Activated naive CD4-positive, alpha-beta T cell (primary cell): Measurements from ENCODE around the gene ANXA5.
A peak's percentile ranks its signal among the peaks of the same experiment; 100 is the strongest.

Experiments used
- DNase-seq, 4 experiments: peaks; one replicate each; lab custom pipeline; 2025; lab: John Stamatoyannopoulos, UW

The ANXA5 gene

DNA sequence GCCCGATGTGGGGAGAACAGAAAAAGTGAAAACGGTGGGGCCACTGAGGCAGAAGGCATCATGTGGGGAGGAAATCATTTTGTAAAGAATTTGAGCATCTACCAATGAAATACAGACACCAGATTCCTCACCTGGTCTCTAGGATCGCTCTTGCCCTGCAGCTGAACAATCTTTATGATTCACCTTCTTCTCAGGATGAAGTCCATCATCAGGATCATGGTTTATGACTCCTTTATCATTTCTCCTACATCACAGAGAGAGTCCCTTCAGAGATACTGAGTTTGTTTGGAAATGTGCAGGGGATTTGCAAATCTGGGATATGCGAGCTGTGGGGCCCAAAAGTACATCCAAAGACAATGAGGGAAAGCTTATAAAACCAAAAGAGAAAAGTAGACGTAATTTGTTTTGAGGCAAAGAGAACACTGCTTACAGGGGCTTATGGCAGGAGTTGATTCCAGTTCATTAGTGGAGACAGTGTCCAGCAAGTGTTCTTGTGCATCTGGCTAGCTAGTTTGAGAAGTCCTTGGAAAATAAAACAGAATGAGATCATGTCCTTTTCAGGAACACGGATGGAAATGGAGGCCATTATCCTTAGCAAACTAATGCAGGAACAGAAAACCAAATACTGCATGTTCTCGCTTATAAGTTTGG is 15.3 kb upstream of the ANXA5 start:
- DNase-seq = no peak

DNA sequence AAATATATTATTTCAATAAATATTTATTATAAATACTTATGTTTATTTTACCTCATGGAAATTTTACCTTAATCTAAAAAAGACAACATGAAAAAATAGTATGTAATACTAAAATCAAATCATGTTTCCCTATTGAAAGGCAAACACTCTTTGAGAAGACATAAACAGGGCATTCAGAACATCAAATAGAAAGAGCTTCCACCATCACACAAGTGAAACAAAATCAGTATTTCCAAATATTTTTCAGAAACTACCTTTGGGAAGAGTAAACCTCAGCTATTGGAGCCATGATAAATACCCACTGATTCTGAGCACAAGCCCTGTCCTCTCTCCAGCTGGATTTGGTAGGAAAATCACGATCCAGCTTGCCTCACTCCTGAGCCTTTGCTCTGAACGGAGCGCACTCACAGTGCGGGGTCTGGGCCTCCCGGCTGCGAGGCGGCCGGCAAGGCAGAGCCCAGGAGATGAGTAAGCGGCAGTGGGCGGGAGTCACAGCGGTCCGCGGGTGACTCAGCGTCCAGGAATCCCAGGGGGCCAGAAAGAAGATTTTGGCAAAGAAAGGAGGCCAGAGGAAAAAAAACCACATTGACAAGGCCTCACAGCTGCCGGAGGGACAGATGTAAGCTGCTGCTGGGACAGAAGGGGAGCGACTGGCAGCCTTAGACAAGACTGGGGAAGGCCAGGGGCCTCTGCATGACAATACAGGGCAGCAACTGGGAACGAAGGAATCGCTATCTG is 14.7 kb upstream of the ANXA5 start:
- no peak for DNase-seq

DNA sequence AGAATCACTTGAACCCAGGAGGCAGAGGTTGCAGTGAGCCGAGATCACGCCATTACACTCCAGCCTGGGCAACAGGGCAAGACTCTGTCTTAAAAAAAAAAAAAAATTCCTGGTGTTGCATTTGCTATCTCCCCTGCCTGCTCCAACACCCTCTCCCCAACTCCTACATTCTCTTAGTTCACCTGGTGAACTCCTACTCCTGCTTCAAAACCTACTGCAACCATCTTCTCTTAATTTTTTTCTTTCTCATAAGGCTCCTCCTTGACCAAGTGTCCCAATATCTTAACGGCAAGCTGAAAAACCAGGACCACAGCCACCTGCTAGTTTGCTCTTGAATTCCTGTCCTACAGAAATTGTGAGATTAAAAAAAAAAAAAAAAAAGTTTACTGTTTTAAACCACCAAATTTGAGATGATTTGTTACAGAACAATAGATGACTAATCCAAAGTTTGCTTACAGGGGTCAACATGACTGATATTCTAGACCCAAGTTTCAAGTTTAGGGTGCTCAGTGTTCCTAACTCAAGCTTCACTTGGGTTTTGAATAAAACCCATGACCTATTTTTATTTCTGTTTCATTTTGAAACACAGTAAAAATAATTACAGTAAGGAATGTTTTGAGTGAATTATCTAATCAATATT is 13.1 kb upstream of the ANXA5 start:
- DNase-seq = no peak

DNA sequence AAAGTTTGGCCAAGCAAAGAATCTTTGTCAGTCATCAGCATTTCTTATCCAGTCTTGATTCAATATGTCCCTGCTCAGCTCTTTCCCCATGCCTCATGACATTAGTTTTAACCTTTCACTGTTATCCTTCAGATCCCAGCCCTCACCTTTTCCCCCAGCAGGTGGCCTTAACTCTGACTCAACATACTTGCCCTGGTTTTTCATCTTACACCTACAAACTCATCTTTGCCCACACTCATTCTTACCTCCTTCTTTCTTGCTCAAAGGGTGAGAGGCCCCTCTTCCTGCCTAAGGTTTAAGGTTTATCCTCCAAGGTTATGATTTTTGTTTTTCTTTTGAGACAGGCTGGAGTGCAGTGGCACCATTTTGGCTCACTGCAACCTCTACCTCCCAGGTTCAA is 10.6 kb upstream of the ANXA5 start:
- no peak for DNase-seq

DNA sequence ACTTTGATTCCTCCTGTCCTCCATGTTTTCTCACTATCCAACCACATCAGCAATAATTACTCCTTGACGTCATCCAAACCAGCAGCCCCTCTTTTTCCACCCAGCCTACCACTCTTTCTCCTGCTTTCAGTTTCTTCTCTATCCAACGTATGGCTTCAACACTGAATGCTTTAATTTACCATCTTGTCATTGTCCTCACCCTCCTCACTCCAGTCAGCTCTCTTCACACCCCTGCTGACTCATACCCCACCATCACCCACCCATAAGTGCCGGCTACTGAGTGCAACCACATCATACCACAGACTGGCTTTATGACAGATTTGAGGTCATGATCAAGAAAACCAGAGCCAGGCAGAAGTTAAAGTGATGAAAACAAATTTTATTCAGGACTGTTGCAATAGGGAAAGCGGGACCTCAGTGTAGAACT is 9.8 kb upstream of the ANXA5 start:
- no peak for DNase-seq

DNA sequence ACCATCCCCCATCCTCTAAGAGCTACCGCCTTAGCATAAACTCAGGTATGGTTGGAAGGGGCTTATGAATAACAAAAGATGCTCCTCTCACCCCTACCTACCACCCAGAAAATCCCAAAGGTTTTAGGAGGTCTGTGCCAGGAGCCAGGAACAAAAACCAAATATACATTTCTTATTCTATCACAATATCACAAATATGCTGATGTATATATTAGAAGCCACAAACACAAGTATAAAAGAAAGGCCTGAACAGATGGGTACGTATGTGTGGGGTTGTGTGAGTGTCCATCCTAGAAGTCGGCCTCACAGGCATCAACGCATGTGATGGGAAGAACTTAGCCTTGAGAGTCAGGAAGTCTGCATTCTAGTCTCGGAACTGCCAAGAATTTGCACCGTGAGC is 8.7 kb upstream of the ANXA5 start:
- DNase-seq = no peak

DNA sequence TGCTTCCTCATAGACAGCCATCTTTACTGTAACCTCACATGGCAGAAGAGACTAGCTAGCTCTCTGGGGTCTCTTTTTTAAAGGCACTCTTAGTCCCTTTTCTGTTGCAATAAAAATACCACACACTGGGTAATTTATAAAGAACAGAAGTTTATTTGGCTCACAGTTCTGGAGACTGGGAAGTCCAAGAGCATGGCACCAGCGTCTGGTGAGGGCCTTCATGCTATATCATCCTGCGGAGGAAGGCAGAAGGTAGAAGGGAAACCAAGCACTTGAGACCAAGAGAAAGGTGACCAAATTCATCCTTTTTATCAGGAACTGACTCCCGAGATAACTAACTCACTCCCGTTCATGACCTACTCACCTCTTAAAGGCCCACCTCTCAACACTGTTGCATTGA is 5.4 kb upstream of the ANXA5 start:
- DNase-seq = no peak

DNA sequence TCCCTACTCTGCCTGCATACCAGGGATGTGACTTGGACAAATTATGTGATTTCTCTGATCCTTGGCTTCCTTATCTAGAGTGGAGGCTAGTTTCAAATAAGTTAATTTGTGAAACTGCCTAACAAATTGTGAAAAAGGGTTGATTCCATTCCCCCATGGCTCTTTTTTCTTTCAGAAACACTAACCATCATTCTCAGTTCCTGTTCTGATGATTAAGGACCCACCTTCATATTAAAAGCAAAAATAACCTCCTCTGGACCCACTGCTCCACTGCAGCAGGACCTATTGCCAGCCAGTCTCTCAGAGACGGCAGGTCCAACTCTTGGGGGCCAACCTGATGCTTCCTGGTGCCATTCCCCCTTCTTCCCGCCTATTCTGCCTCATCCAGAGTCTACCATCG is 4.5 kb upstream of the ANXA5 start:
- no peak for DNase-seq

DNA sequence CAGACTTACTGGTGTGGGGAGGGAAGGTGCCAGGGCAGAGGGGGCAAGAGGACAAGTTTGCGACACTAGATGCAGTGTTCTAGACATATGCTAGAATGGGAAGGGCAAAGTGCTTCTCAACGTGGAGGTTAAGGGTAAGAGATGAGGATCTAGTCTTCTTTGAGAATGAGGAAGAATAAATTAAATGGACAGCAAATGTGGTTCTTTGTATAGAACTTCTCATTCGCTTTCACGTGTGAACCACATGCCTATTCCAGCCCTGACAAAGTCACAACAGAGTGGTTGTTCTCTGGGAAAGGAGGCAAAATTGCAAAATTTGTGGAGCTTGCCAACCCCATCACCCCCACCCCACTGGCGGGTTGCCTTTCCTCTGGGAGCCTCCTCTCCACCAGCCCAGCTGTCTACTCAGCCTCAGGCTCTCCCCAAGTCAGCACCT is 1.5 kb upstream of the ANXA5 start:
- no peak for DNase-seq

DNA sequence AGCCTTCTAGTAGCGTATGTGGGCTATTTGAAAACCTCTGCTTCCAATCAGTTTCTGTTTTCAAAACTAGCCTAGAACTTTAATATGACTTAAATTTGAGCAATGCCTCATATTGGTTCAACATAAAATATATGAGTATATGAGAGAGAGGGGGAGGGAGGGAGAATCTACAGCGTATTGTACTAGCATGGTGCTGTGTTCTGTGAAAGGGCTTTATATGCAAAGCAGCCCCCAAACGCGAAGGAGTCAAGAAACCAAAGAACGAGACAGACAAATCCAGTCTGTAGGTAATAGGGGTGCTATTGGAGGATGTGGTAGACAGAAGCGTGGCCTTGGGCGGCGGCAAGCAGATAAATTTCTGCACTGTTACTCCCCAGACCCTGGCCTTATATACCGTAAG is 784 bp upstream of the ANXA5 start:
- no peak for DNase-seq

DNA sequence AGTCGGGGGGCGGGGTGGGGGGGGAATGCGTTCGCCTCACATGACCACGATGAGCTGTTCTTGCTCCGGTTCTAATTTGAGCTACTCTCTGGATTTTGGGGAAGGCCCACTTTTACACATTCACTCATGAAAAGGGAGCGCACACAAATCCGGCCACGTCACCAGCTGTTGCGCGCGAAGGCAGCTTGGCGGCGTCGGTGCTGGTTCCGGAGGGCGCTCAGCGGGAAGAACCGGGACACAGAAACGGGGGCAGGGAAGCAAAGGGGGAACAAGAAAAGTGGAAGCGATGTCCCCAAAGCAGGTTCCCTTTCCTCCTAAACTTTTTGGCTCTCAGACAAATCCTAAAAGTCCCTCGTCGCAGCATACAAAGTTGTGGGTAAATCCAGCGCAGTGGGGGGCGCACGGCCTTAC is 605 bp downstream of the ANXA5 start:
- peak in 3 of 4 experiments; percentile 4 to 10 (median 4) for DNase-seq

DNA sequence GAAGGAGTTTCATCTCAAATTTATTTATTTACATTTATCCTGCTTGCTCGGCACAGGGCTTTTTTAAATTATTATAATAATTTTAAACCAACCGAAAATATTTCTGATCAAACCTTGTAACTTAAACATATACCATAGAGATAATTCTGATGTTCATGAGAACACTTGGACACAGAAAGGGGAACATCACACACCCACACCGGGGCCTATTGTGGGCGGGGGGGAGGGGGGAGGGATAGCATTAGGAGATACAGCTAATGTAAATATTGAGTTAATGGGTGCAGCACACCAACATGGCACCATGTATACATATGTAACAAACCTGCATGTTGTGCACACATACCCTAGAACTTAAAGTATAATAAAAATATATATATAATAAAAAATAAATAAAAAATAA is 2.9 kb downstream of the ANXA5 start:
- DNase-seq = no peak

DNA sequence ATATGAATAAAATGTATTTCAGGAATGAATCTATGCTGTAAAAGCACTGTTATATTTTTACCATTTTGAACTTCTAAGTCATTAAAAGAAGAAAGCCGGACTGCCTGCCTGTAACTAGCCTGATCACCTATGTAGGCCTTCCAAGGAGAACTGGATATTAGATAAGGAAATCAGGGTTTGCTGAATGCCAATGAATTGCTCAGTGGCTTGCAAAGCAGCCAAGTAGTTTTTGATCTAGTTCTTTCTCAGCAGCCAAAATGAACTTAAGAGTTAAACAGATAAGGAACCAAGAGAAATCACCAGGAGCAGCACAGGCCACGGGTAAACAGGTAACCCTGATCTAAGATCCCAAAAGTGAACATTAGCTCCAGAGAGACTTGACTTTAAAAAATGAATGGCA is 3.3 kb downstream of the ANXA5 start:
- DNase-seq = no peak

DNA sequence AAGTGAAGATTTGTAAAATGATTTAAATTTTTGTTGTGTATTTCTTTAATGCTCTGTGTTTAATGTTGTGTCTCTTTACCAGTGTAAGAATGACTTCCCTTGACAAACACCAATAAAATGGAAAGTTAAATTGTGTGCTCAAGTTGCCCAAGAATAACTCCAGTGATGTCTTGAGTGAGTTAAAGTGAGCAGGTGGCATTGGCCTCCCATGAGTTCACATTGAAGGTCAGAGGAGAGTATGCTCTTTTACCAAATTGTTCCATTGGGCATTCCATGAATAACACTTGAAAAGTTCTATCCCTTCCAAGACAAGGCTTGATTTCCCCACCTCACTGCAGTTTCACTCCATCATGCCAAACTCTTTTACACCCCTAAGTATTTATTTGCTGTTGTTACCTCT is 4.5 kb downstream of the ANXA5 start:
- no peak for DNase-seq

DNA sequence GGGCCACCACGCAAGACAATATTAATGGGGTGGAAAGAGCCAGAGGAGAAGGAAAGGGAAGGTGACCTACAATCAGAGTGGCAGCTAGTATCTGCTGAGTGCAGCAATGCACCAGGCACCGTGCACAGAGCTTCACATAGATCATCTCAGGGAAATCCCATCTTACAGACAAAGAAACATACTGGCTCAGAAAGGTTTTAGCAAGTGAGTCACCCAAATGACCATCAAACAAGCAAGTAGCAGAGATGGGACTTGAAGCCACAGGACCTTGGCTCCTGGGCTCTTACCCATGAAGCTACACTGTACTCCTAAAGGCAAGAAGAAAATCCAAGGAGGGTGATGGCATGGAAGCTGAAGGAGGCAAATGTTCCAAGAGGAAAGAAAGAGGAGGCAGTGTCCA is 6.8 kb downstream of the ANXA5 start:
- DNase-seq = no peak

DNA sequence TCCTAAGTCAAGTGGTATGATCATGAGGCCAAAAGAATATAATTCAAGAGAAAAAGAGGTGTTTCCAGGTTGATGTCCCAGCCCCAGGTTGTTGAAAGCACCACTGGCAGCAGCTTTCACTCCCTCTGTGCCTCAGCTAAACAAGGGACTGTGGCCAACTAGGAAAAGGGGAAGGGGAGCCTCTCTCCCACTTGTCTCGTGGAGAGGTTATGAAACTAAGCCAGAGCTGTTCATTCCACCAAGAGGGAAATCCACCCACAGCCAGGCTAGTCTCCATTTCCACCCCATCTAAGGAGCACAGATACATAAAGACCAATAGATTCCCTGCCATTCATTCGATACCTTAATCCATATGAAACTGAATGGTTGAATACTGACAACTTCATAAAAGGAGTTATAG is 8.1 kb downstream of the ANXA5 start:
- DNase-seq = no peak

DNA sequence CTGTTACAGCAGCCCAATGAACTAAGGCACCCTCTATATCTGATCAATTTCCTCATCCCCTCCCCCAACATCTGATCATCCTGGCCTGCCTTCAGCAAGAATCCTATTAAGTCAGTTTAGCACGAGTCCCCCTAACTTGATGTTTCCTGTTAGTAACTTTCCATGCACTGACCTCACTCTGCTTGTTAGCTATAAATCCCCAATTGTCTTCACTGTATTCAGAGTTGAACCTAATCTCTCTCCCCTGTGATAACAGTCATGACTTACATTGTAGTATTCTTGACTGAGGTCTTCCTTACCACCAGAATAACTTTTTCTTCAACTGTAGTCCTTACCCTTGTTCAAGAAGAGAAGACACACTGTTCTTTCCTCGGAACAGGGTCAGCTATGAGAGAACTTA is 8.5 kb downstream of the ANXA5 start:
- DNase-seq = no peak

DNA sequence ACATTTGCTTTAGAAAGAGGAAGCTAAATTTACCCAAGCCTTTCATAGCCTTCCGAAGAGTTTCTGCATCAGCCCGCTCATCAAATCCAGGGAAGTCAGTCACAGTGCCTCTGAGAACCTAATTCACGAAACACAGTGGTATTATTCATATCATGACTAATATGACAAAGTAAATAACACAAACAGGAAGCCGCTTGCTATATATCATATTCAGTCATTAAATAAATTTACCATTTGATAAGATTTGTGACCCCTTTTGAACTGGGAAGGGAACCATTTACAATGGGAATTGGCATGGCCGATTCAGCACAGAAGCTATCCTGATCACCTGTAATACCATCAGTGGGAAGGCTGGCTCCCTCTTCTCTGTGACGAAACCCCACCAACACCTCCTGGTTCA is 10.5 kb downstream of the ANXA5 start:
- no peak for DNase-seq

DNA sequence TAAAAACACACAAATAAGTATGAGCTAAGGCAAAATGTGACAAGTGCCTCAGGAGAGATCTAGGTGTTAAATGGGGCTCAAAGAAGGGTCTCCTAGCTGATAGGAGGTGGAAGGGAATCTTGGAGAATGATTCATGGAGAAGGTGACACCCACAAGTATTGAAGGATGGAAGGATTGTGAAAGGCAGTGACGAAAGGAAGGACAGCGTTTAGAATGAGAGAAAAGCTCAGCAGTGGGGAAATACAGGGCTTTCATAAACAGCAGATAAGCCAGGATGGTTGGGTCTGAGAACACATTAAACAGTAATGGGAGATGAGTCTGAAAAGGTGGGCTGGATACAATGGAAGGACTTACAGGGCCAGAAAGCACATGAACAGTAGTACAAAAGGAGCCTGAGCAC is 11.5 kb downstream of the ANXA5 start:
- DNase-seq = no peak

DNA sequence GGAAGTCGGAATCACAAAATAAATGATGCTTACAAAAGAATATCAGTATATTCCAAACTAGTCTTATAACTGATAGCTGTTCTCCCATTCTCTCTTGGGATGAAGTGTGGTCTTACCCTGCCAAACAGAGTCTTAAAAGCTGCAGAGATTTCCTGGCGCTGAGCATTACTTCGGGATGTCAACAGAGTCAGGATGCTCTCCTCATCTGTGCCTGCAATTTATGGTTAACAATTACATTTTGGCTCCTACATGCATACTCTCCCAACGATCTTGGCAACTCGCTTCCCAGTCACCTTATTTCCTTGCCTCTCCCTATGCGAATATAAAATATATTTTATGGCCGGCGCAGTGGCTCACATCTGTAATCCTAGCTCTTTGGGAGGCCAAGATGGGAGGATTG is 12.2 kb downstream of the ANXA5 start:
- DNase-seq = no peak

DNA sequence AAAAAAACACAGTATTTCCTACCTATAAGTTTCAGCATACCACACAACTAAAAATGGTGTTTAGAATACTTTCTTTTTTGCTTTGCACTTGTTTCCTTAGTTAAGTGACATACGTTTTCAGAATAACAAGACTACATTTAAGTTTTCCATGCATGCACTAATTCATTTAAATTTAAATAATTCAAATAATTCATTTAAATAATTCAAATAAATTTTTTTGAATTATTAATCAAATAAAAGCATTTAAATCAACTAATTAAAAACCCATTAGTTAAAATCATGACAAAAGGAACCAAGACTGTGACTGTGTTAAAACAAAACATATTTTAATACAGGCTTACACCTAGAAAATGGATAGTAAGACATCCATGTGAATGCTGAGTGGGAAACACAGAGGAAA is 12.8 kb downstream of the ANXA5 start:
- no peak for DNase-seq

DNA sequence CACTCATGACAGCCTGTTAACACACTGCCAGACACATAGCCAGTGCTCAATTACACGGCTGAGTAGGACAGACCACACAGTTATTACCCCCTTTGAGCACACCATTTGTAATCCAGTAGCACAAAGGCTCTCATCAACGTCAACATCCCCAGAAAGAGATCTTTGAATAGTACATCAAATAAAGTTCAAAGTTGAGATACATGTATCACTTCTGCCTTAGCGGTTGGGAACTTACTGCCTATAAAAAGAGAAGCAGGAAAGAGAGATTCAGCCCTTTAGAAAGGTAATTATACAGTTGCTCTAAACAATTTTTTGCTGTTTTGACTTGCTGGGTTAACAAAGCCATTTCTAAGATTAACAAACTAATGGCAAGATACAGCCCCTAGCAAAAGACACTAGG is 16.2 kb downstream of the ANXA5 start:
- DNase-seq = no peak

DNA sequence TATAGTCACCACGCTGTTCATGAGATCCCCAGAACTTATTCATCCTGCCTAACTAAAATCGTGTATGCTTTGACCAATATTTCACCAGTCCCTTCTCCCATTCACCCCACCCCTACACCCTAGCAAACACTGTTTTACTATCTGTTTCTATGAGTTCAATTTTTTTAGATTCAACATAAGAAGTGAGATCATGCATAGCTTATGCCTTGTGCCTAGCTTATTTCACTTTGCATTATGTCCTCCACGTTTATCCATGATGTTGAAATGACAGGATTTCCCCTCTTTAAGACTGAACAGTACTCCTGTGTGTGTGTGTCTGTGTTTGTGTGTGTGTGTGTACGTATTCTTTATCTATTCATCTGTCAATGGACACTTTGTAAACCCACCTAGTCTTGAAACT is 16.8 kb downstream of the ANXA5 start:
- DNase-seq = no peak

DNA sequence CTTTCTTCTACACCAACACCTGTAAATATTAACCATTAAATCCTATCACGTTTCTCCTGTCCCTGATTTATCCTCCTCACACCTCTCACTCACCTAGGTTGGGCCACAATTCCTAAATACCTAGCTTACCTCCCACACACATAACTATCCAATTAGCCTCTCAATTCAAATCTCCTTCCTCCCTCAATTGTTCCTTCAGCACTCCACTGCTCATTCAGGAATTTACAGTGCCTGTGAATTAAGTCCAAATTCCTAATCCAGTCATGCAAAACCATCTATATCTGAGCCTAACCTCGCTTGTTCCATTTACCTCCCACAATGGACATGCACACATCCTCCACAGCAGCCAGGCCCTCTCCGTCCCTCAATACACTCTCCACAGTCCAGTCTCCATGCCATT is 17.5 kb downstream of the ANXA5 start:
- no peak for DNase-seq
